Mesodermal cell (in vitro differentiated cells): ENCODE results near the gene TIAM1.

Source experiments
- H3K27ac ChIP-seq: 2 replicates; pipeline ENCODE4 v1.7.0; 2013; ENCODE audit warnings: mild to moderate bottlenecking, low read depth, low read length, moderate library complexity; ENCODE audit not compliant: severe bottlenecking
- H3K36me3 ChIP-seq: 2 replicates; pipeline ENCODE4 v1.7.1; 2013; ENCODE audit warnings: mild to moderate bottlenecking, low read length, moderate library complexity; ENCODE audit not compliant: control insufficient read depth, insufficient read depth
- H3K4me1 ChIP-seq: one replicate; pipeline ENCODE4 v1.7.1; 2013; ENCODE audit warnings: mild to moderate bottlenecking, low read length; ENCODE audit not compliant: insufficient read depth, control insufficient read depth, poor library complexity, severe bottlenecking
- H3K4me3 ChIP-seq: 2 replicates; pipeline ENCODE4 v1.7.0; 2013; ENCODE audit warnings: low read length, control low read depth, mild to moderate bottlenecking; ENCODE audit not compliant: insufficient read depth, poor library complexity, severe bottlenecking; ENCODE audit errors: extremely low read depth
- H3K9me3 ChIP-seq: 2 replicates; pipeline ENCODE4 v1.7.1; 2013; ENCODE audit warnings: mild to moderate bottlenecking, low read length, moderate library complexity; ENCODE audit not compliant: control insufficient read depth
- WGBS, 2 experiments: methylation state at CpG; one replicate each; pipeline ENCODE4 v1.1.5; 2013; ENCODE audit warnings: missing lambda C conversion rate in 2 of 2; ENCODE audit not compliant: insufficient coverage in 2 of 2; 5-methylcytosine and 5-hydroxymethylcytosine counted together

Gene TIAM1

DNA sequence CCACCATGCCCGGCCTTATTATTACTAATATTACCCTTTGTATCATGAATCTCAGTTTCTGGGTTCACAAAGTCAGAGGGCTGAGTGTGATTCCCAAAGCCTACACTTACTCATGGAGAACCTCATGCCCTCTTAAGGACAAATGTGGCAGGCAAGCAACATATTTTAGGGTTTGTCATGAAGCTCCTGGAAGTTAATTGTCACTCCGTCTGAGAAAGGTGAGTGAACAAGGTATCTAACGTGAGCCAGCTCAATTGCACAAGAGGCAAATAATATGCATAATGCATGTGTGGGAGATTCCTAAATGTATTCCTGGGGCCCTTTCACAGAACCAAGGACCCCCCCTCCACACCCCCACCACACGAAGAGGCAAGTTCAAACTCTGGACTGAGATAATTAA lies 10.1 kb upstream of the TIAM1 start:
- Histone ChIP-seq H3K36me3 (no peaks in the 10 kb centered on the region), H3K27ac (no peak overlapping the region), H3K4me1 (peaks cover 16% of the 10 kb centered on the region), H3K4me3 (no peak overlapping the region), H3K9me3 (no peaks in the 10 kb centered on the region)
- 94 to 95% methylated on average over 3 of the region's 4 CpGs for WGBS, 2 experiments

GRCh38 chr21:31352836-31353235 lies 8.8 kb upstream of the TIAM1 start:
- WGBS, 2 experiments, result no CpG with 5 or more reads among the region's 2 CpGs
- H3K9me3 ChIP-seq, result no peaks in the 10 kb centered on the region
- H3K4me1 ChIP-seq, result peaks cover 23% of the 10 kb centered on the region
- no peaks in the 10 kb centered on the region for H3K36me3 ChIP-seq
- no peak overlapping the region for H3K4me3 ChIP-seq
- no peak overlapping the region for H3K27ac ChIP-seq

- no peaks in the 10 kb centered on the region for H3K9me3 ChIP-seq
- H3K4me3 ChIP-seq, result no peak overlapping the region
- peaks cover 24% of the 10 kb centered on the region for H3K4me1 ChIP-seq
- WGBS, 2 experiments, result 83 to 100% methylated on average over 1 of the region's 3 CpGs
- H3K36me3 ChIP-seq, result no peaks in the 10 kb centered on the region
- no peak overlapping the region for H3K27ac ChIP-seq
These were observed 7.9 kb upstream of the TIAM1 start for GRCh38 chr21:31351960-31352359.

- H3K4me3 ChIP-seq, result no peak overlapping the region
- H3K36me3 ChIP-seq, result no peaks in the 10 kb centered on the region
- H3K9me3 ChIP-seq, result no peaks in the 10 kb centered on the region
- 51 to 63% methylated on average over 5 of the region's 5 CpGs for WGBS, 2 experiments
- H3K4me1 ChIP-seq, result peaks cover 26% of the 10 kb centered on the region
- H3K27ac ChIP-seq, result peak overlapping the region; percentile 1
These were observed 7.4 kb upstream of the TIAM1 start for GRCh38 chr21:31351438-31351837.

DNA sequence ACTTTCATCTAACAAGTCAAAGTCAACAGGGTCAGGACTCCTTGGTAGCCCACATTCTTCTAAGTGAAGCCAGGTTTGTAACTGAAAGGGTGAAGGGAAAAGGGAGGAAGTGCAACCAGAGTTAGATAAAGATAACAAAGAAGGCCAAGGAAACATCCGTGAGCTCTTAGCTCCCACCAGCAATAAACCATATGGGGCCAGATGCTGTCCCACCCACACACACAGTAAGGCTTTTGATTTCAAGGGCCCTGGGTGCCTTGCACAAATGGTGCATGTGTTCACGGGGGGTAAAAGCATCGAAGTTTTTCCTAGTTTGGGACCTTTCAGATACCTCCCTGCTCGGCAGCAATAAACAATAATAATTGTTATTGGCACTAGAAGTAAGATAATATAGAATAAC lies 5.1 kb upstream of the TIAM1 start:
- Histone ChIP-seq H3K4me3 (no peak overlapping the region), H3K9me3 (no peaks in the 10 kb centered on the region), H3K4me1 (peaks cover 15% of the 10 kb centered on the region), H3K36me3 (no peaks in the 10 kb centered on the region), H3K27ac (no peak overlapping the region)
- 0 to 20% methylated on average over 1 of the region's 4 CpGs for WGBS, 2 experiments

- Histone ChIP-seq H3K4me1 (peaks cover 15% of the 10 kb centered on the region), H3K36me3 (no peaks in the 10 kb centered on the region), H3K4me3 (no peak overlapping the region), H3K9me3 (no peaks in the 10 kb centered on the region), H3K27ac (no peak overlapping the region)
- WGBS, 2 experiments, result 88 to 95% methylated on average over 5 to 6 of the region's 7 CpGs
These were observed 4.1 kb upstream of the TIAM1 start for GRCh38 chr21:31348188-31348587.

- no peak overlapping the region for H3K4me3 ChIP-seq
- H3K27ac ChIP-seq, result no peak overlapping the region
- WGBS, 2 experiments, result 81 to 87% methylated on average over 10 to 11 of the region's 15 CpGs
These were observed 3.5 kb upstream of the TIAM1 start for GRCh38 chr21:31347435-31348032.

DNA sequence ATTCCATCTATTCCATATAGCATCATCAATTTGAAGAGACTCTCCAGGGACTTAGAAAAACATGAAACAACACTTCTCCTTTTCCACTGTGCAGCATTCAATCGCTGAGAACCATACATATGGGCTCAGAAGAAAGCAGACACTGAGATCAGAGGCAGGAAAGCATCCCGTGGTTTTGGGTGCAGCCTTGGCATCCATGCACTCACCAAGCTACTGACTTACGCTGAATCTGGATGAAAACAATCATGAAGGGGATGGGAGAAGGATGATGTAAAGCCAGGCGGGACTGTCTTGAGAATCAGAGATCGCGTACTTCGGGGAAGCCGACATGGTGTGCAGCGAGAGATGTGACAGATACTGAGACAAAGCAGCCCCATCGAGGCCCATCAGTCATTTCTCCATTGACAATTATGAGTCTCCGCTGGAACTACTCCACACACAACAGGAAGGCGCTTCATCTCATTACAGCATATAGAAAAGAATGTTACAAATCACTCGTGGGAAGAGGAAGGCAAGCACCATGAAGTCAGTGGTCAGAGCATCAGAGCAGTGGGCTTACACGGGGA lies 2.3 kb upstream of the TIAM1 start:
- Histone ChIP-seq H3K9me3 (no peaks in the 10 kb centered on the region), H3K27ac (no peak overlapping the region)

More at GRCh38 chr21:31347435-31348032, 3.5 kb upstream of the TIAM1 start:
- H3K4me1 ChIP-seq, result peaks cover 21% of the 10 kb centered on the region
- no peaks in the 10 kb centered on the region for H3K9me3 ChIP-seq
- H3K36me3 ChIP-seq, result no peaks in the 10 kb centered on the region

DNA sequence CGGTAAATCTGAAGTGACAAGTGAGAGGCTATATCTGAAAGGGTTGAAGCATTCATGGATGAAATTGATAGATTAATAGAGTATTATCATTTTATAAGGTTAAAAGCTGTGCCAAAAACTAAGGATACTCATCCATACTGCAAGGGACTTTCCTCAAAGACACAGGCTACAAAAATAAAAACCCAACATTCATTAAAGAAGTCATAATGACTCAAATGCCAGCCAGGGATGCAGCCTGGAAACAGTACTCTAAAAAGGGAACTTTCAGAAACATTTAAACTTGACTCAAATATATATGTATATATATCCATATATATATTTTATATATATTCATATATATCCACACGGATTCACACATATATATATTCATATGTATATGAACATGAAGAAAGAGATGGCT lies 1.1 kb upstream of the TIAM1 start:
- H3K36me3 ChIP-seq, result no peaks in the 10 kb centered on the region
- WGBS, 2 experiments, result 82 to 100% methylated on average over 1 of the region's 2 CpGs

More for the DNA sequence above, 2.3 kb upstream of the TIAM1 start:
- H3K36me3 ChIP-seq, result no peaks in the 10 kb centered on the region
- no peak overlapping the region for H3K4me3 ChIP-seq
- peaks cover 22% of the 10 kb centered on the region for H3K4me1 ChIP-seq
- 90 to 97% methylated on average over 8 to 12 of the region's 14 CpGs for WGBS, 2 experiments

GRCh38 chr21:31343030-31343510 lies 991 bp downstream of the TIAM1 start:
- Histone ChIP-seq H3K9me3 (no peaks in the 10 kb centered on the region), H3K27ac (no peak overlapping the region), H3K4me3 (peak overlapping the region; percentile 57), H3K4me1 (peaks cover 13% of the 10 kb centered on the region), H3K36me3 (no peaks in the 10 kb centered on the region)
- 43 to 50% methylated on average over 1 of the region's 2 CpGs for whole genome bisulfite sequencing, 2 experiments

More for the DNA sequence above, 1.1 kb upstream of the TIAM1 start:
- H3K4me3 ChIP-seq, result no peak overlapping the region
- no peak overlapping the region for H3K27ac ChIP-seq
- peaks cover 22% of the 10 kb centered on the region for H3K4me1 ChIP-seq
- H3K9me3 ChIP-seq, result no peaks in the 10 kb centered on the region

- H3K36me3 ChIP-seq, result no peaks in the 10 kb centered on the region
- no peaks in the 10 kb centered on the region for H3K9me3 ChIP-seq
- WGBS, 2 experiments, result 100% methylated on average over 1 of the region's 3 CpGs
- H3K27ac ChIP-seq, result no peak overlapping the region
- H3K4me1 ChIP-seq, result peaks cover 10% of the 10 kb centered on the region
- H3K4me3 ChIP-seq, result no peak overlapping the region
These were observed 1.7 kb downstream of the TIAM1 start for GRCh38 chr21:31342348-31342747.
